Thyroid gland (tissue), 4 donors: ENCODE results near the gene FBLN1.

Experiments
- CTCF ChIP-seq, 6 experiments: fragments of 200-600 bp in 3 of 6; fragments of 450-650 bp in 3 of 6; sonication (generic) in 3 of 6; IDR thresholded peaks; one replicate each; pipeline ENCODE4 v1.5.1; 2016 to 2019; ENCODE audit warnings: antibody characterized with exemption in 6 of 6, mild to moderate bottlenecking in 2 of 6, inconsistent platforms in 1 of 6, moderate library complexity in 1 of 6
- POLR2A ChIP-seq, 2 donors: fragments of 450-650 bp; IDR thresholded peaks; one replicate each; pipeline ENCODE4 v1.6.1; 2017; ENCODE audit warnings: antibody characterized with exemption in 2 of 2, mild to moderate bottlenecking in 2 of 2, moderate library complexity in 1 of 2

GRCh38 chr22:45600790-45601730, 98.4 kb downstream of the FBLN1 start:
- TF ChIP-seq CTCF (IDR thresholded peaks at IDR 0.05) = no peak
- TF ChIP-seq POLR2A (IDR thresholded peaks at IDR 0.05) = no peak
